Measurements from ENCODE around the gene BCAN. TPM values are rescaled to one million over a fixed set of nuclear protein-coding genes. Genes with fewer than 3 reads are reported as not detected.

Gene BCAN
- total RNA-seq, 4 donors from 2014 or later, result 0.54 to 1.1 TPM; not detected in 2

DNA sequence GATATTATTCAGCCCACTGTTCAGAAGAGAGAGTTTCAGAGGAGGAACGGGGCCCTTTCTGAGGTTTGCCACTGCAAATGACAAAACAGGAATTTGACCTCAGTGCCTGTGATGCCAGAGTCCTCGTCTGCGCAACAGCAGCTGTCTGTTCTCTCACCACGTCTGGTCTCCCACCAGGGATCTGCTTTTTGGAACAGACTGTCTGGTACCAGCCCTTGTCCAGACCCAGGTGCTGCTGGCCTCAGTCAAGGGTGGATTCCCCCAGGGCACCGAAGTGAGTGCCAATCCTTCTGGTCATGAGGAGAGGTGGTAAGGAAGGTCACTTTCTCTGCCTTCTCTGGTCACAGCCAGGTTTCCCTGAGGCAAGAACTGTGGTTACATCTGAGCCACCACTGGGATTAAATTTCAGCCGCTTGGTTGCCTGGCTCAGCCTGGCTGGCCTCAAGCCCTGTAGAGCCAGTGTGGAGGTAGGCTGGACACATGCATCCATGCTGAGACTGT, 2.3 kb upstream of the BCAN start:
- WGBS, 2 donors, result 56 to 67% methylated on average over 6 of the region's 6 CpGs
- intact Hi-C loops (cut with DNase I), result no loop called here
- Histone ChIP-seq H3K4me1 (peaks cover 9 to 10% of the 10 kb centered on the region in 2 donors), H3K4me3 (replicated peaks in 1 of 3) (no peak overlapping the region), H3K27me3 (peaks cover 23% of the 10 kb centered on the region), H3K9me3 (no peaks in the 10 kb centered on the region), H3K36me3 (no peaks in the 10 kb centered on the region), H3K27ac (no peak overlapping the region)
- no peak for TF ChIP-seq POLR2A (IDR thresholded peaks at IDR 0.05)
- TF ChIP-seq, protein P1, sequence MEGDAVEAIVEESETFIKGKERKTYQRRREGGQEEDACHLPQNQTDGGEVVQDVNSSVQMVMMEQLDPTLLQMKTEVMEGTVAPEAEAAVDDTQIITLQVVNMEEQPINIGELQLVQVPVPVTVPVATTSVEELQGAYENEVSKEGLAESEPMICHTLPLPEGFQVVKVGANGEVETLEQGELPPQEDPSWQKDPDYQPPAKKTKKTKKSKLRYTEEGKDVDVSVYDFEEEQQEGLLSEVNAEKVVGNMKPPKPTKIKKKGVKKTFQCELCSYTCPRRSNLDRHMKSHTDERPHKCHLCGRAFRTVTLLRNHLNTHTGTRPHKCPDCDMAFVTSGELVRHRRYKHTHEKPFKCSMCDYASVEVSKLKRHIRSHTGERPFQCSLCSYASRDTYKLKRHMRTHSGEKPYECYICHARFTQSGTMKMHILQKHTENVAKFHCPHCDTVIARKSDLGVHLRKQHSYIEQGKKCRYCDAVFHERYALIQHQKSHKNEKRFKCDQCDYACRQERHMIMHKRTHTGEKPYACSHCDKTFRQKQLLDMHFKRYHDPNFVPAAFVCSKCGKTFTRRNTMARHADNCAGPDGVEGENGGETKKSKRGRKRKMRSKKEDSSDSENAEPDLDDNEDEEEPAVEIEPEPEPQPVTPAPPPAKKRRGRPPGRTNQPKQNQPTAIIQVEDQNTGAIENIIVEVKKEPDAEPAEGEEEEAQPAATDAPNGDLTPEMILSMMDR (IDR thresholded peaks at IDR 0.05), result no peak
- no peak for DNase-seq

DNA sequence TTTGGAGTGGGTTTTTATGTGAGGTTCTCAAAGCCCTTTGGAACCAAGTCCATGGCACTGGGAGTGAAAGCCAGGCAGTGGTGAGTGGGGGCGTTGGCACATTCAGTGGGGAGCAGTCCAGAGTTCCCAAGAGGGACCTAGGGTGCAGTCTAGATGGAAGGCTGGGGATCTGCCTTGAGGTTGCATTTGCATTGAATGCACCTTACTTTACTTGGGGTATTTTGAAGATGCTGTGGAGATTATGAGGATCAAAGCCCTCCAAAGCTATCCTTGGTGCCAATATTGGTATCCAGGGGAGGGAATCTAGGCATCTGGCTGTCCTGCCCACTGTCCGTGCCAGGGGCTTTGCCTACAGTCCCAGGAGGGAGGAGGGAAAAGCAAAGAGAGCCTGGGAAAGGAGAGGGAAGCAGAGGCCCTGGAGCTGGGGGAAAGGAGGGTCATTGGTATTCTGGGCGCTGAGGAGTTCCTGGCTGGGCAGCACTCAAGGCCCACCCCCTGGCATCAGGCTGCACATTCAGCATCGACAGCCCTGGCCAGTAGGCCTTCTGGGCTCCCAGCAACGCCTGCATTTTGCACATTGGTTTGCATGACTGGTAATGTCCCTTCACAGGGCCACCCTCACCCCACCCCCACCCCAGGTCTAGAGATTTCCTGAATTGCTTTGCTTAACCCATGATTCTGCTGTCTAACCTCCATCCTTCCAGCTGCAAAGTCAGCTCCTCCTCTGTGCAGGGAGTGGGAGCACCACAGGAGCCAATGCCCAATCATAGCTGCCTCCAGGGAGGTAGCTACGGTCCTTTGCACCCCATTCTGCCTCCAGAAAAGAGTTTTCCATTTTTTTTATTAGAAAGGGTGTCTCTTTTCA, 843 bp upstream of the BCAN start:
- DNase-seq, result no peak
- intact Hi-C loops (cut with DNase I), result no loop called here
- Histone ChIP-seq H3K4me3 (replicated peaks in 1 of 3) (no peak overlapping the region), H3K9me3 (no peaks in the 10 kb centered on the region), H3K27me3 (peaks cover 23% of the 10 kb centered on the region), H3K4me1 (peaks cover 9 to 10% of the 10 kb centered on the region in 2 donors), H3K36me3 (no peaks in the 10 kb centered on the region), H3K27ac (no peak overlapping the region)
- no peak for TF ChIP-seq POLR2A (IDR thresholded peaks at IDR 0.05)
- whole genome bisulfite sequencing, 2 donors, result 29 to 48% methylated on average over 5 to 6 of the region's 6 CpGs

DNA sequence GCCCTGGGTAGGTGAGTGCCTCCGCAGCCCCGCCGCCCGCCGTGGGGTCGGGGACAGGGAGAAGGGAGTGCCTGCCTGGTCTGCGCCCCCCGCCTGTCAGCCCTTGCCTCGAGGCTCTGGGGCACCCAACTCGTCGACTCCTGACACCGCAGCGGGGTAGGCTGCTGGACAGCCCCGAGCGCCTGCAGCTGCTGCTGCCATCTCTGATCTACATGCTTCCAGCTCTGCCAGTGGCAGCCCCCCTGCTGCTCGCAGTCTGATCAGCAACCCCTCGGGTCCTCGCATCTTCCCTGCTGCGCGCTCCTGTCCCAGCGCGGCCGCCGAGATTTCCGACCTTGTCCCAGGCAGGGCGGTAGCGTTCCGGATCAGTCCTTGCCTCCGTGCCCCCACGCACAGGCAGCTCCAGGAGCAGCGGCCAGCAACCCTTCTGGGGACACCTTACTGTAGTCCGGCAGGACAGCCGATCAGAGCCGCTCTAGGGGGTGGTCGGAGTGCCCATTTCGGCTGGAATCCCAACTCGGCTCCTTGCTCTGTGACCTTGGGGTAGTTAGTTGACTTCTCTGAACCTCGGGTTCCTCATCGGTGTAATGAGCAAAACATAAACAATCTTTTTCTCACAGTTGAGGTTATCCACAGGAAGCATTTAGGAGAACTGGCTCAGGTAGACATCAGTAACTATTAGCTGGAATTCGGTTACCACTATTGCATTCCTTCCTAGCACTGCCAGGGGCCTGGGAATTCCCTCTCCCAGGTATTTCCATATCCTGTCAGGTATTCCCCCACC, 540 bp downstream of the BCAN start:
- WGBS, 2 donors, result 16 to 23% methylated on average over 19 to 29 of the region's 40 CpGs
- peak overlapping the region in 1 of 3 donors; percentile 10 for H3K4me3 ChIP-seq (replicated peaks in 1 of 3)
- TF ChIP-seq POLR2A (IDR thresholded peaks at IDR 0.05), result no peak
- TF ChIP-seq, protein P1 (IDR thresholded peaks at IDR 0.05), result no peak
- DNase-seq, result no peak
- intact Hi-C loops (cut with DNase I), result no loop called here
- peaks cover 9 to 10% of the 10 kb centered on the region in 2 donors for H3K4me1 ChIP-seq
- no peaks in the 10 kb centered on the region for H3K36me3 ChIP-seq
- H3K9me3 ChIP-seq, result no peaks in the 10 kb centered on the region
- H3K27me3 ChIP-seq, result peaks cover 23% of the 10 kb centered on the region
- no peak overlapping the region for H3K27ac ChIP-seq

DNA sequence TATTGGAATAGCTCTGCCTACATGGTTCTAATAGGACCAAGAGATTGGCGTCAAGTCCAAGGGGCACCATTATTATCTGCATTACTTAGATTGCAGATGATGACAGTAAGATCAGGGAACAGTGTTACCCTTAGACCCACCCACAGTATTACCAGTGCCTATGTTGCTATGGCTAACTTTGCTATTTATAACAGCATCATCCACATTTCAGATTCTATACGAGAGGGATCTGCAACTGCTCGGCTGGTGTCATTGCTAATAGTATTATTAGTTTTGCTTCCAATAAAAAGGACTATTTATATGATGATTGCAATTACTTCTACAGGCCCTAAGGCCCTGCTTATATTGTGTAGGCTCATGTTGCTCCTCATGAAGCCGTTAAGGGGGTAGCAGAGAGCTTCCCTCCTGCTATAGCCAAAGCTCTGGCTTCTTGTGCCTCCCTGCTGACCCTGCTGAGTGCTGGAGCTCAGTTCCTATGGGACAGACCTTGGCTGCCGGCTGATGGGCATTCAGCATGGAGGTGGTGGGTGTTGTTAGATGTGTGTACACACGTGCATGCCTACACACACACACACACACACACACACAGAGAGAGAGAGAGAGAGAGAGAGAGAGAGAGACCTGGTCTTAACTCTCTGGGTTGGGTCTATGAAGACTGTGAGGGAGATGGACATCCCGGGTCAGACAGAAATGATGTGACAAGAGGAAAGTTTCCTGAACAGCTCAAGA, 1.3 kb downstream of the BCAN start:
- Histone ChIP-seq H3K9me3 (no peaks in the 10 kb centered on the region), H3K4me3 (replicated peaks in 1 of 3) (no peak overlapping the region), H3K4me1 (peaks cover 9 to 10% of the 10 kb centered on the region in 2 donors), H3K27me3 (peaks cover 23% of the 10 kb centered on the region), H3K36me3 (no peaks in the 10 kb centered on the region), H3K27ac (no peak overlapping the region)
- TF ChIP-seq POLR2A (IDR thresholded peaks at IDR 0.05), result no peak
- TF ChIP-seq, protein P1 (IDR thresholded peaks at IDR 0.05), result no peak
- DNase-seq, result no peak
- intact Hi-C loops (cut with DNase I), result no loop called here
- 52 to 60% methylated on average over 6 of the region's 7 CpGs for WGBS, 2 donors

DNA sequence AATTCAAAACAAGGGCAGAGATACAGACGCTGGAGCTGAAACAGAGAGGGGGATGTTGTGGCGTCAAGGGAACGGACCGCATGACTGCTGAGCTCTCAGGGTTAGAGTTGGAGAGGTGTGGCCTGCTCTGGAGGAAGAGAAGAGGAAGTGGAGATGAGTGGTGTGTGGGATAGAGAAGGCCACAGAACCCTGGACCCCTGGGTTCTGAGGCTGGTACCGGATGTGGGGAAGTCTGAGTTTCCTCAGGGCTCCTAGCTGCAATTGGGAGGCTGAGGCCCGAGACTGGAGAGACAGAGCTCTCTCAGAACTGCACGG, 1.8 kb downstream of the BCAN start:
- DNase-seq, result no peak
- no peak overlapping the region for H3K4me3 ChIP-seq (replicated peaks in 1 of 3)
- H3K4me1 ChIP-seq, result peaks cover 9 to 10% of the 10 kb centered on the region in 2 donors
- intact Hi-C loops (cut with DNase I), result no loop called here
- no peak overlapping the region for H3K27ac ChIP-seq
- WGBS, 2 donors, result 70 to 75% methylated on average over 7 of the region's 7 CpGs
- H3K27me3 ChIP-seq, result peaks cover 23% of the 10 kb centered on the region
- H3K36me3 ChIP-seq, result no peaks in the 10 kb centered on the region
- TF ChIP-seq POLR2A (IDR thresholded peaks at IDR 0.05), result no peak
- TF ChIP-seq, protein P1 (IDR thresholded peaks at IDR 0.05), result no peak
- no peaks in the 10 kb centered on the region for H3K9me3 ChIP-seq
